Kidney glomerular epithelial cell (primary cell): ENCODE results near the gene FXR1.
"Not testable (repeated sequence)": the region's sequence is repeated elsewhere in the genome, so short reads cannot be mapped to it uniquely, and the experiment has no call there.

Experiments used
- DNase-seq: peaks from one replicate; lab custom pipeline; 2025; lab: John Stamatoyannopoulos, UW

Gene FXR1

DNA sequence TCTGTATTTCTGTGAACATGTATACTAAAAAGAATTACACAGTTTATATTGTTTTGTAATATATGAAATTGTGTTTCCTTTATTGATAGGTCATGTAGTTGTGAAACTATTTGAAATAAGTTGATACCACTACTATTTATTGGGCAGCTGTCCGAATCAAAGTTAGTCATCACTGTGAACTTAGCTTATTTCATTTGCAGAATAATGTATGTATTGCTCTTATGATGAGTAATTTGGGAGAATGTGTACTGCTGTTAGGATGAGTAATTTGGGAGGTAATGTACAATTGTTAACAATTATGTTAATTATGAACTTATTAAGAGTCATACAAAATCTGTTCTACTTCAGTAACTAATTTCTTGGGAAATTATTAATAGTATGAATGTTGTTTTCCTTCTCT, 22.2 kb downstream of the FXR1 start:
- no peak for DNase-seq

DNA sequence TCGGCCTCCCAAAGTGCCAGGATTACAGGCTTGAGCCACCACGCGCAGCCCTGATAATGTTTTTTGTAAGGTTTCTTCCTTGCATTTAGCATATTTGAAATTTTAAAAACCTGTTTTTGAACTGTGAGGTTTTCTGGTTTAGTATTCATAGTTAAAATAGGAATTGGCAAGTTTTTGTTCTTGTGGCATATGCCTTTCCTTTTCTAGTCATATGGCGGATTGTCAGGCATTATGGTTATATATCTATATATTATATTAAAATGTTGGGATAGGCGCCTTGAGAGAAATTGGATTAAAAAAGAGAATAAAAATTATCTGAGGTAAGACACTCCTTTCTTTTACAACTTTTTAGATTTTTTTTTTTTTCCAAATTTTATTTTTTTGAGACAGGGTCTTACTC, 28.4 kb downstream of the FXR1 start:
- no peak for DNase-seq

DNA sequence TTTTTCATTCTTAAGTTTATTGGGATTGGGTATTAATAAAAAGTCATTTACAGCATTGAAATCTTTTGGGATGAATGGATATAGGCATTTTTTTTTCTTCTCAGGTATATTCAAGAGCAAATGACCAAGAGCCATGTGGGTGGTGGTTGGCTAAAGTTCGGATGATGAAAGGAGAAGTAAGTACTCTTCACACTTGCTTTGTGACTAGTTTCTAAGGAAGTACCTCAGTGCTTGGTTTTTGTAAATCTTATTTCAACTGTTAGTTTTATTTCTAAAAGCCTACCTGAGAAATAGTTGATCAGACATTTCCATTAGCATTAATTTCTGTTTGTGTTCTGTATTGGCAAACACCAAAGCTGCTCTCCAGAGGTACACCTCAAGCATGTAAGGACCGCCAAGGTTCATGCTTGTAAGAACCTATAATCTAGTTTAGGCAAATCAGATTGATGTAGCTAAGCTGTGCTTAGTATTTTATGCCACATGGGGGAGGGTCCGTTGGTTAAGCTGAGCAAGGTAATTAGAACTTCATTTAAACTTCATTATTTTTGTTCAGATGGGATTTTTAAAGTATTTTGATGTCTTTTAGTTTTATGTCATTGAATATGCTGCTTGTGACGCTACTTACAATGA, 35.4 kb downstream of the FXR1 start:
- no peak for DNase-seq

DNA sequence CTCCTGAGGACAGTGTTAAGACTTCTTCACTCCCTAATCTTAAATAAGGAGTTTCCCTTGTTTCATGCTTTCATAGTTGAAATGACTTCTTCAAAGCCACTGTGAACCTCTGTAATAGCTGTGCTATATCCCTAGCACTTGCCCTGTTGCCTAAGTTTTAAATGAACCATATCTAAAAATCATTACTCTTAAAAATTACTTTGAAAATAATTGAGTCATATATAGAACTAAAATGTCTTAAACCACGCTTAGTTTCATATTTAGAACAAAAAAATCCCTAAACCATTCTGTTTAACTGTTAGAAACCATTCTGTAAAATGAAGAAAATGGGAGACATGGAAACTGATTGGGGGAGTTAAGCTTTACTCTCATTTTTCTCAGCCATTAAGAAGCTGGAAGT, 47.2 kb downstream of the FXR1 start:
- DNase-seq = no peak

DNA sequence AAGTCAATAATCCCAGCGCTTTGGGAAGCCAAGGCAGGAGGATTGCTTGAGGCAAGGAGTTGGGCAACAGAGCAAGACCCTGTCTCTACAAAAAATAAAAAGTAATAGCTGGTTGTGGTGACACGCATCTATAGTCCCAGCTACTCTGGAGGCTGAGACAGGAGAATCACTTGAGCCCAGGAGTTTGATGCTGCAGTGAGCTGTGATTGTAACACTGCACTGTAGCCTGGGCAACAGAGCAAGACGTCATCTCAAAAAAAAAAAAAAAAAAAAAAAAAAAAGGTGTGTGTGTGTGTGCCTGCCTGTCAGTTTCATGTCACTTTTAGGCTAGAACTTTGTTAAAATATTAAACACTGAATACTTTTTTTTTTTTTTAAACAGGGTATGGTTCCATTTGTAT, 48.6 kb downstream of the FXR1 start:
- no peak for DNase-seq

DNA sequence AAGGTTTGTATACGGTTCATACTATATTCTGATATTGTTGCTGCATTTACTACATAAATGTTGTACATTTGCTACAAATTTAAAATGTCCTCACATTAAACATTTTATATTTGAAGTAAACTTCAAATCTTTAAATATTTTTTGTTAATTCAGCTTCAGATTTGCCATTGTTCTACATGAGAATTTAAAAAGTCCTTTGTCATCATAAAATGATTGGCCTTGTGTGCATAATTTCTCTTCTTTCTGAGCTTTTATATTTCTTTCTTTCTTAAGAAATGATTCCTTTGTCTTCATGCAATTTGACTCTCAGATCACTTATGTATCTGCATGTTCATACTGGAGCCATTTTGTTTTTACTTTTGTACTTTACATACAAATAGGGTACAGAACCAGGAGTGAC, 49.1 kb downstream of the FXR1 start:
- DNase-seq = no peak

DNA sequence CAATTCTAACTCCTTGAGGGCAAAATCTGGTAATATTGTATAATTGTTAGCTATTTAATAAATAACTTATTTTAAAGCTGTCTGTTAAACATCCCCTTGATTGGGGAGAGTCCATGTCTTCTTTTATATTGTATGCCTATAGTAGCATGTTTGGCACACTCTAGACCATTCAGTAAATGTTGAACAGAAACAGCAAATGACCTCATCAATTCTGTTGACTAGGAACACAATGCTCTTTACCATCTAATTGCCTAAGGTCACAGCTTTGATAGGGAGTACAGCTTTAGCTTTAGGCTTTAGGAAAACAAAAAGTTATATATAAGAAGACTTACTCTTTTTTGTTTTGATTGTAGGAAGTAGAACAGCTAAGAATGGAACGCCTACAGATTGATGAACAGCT, 50.1 kb downstream of the FXR1 start:
- no peak for DNase-seq

DNA sequence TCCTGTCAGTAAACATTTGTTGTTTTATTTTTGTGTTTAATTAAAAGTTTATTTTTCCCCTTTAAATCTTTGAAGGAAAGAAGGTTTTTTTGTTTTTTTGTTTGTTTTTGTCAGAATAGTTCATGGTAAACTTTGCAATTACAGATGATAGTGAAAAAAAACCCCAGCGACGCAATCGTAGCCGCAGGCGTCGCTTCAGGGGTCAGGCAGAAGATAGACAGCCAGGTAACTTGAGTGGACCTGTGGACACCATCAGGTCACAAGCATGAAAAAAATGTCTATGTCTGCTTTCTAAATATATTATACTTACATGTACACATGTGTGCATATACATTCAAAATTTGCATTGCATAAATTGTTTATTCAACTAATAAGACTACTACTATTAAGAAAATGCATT, 58.5 kb downstream of the FXR1 start:
- no peak for DNase-seq

DNA sequence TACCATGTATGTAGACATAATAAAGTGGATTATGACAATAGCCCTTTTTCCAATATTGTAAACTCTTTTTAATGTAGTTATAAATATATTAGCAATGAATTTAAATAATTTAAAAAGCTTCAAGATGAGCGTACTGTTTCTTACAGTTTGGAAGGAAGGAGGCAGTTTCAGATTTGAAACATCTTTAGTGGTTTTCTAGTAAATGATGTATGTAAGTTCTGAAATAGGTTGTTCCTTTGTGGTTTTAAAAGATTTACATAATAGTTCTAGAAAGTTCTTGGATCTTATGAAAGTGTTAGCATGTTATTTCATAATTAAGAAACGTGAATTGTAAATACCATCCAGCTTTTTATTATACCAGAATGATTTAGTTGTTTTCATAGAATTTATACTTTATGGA, 61.1 kb downstream of the FXR1 start:
- no peak for DNase-seq

DNA sequence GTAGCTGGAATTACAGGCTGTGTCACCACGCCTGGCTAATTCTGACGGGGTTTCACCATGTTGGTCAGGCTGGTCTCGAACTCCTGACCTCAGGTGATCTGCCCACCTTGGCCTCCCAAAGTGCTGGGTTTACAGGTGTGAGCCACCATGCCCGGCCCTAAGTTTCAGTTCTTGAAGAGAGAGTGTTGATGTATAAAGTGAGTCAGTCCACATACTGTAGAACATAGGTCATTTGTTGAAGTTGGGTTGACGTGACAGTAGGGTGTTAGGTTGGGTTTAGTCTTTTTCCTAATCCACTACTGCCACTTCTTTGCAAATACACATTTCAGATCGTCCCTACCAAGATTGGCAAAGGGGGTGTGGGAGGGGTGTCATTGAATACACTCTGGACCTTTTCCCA, 61.8 kb downstream of the FXR1 start:
- DNase-seq = no peak

DNA sequence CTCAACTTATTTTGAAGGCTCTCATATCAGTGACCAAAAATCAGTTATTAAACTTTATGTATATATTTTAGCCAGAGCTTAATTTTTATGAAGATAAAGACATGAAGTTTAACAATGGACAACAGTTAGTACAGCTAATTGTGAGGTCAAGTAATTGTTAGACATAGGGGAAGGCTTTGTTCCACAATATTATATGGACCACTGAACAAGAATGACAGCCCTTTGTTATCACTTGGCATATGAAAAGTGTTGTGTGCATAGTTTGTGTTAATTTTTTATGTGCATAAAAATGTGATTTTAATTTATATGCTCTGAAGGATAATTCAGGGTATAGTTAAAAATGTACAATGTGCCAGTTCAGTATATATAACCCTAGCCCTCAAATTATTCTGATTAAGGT, 65.0 kb downstream of the FXR1 start:
- no peak for DNase-seq

DNA sequence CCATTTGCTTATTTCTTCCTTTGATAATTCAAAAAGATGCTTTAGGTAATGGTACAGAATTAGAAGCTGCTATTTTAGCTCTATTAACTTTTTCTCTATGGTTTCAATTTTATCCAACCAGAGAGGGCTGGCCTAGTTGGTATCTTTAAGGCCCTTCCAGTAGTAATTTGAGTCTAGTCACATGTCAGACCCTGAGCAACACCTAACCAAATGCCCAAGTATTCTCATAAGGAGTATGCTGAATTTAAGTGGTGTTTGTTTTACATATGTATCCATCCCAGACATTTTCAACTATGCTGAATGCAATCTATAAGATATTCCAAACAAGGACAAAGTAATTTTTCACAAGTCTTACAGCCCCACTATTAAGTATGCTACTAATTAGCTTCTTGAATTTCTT, 67.5 kb downstream of the FXR1 start:
- DNase-seq = no peak

DNA sequence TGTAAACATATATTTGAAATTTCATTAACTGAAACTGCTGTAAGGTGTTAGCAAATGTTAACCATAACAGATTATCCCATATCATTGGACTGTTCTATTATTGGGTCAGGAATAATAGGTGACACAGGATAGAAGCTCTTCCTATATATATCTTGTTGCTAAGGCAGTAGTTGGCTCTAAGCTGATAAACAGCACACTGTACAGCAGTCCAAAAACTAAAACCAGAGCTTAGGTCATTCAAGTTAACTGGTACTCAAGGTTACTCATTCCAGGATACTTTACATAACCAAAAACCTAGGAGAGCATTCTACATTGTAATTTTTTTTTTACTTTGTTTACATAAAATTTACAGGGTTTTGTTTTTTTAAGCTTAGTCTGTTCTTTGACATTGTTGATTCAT, 68.1 kb downstream of the FXR1 start:
- DNase-seq = no peak

DNA sequence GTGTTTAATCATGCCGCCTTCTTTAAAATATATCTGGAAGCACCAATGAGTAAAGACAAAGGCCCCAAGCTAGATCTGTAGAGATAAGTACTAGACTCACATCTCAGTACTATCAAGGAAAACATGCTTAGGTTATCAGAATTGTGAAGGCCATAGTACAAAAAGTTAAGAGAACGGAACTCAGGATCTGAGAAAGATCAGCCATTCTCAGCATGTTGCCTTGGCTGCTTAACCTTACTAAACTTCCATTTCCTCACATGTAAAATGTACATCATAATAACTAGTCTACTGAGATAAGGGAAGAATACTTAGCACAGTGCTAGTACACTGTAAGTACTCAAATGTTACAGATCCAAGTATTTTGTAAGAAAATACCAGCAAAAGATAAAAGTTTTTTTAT, 69.4 kb downstream of the FXR1 start:
- DNase-seq = no peak

DNA sequence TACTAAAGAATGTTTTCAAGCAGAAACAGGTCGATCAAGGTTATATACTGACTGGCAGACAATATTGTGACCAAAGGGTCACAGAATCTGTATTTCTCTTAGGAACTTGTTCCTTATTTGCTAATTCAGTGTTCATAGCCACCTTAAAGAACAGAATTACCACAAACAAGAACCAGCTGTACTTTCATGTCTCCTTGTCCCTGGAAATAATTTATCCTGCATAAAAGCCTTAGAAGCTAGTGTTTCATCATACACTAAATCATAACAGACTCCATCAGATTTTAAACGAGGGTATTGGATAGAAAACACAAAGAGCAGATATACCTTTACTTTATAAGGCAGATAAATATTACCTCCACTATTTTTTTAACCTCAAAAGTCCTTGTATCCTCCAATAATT, 70.7 kb downstream of the FXR1 start:
- DNase-seq = no peak

DNA sequence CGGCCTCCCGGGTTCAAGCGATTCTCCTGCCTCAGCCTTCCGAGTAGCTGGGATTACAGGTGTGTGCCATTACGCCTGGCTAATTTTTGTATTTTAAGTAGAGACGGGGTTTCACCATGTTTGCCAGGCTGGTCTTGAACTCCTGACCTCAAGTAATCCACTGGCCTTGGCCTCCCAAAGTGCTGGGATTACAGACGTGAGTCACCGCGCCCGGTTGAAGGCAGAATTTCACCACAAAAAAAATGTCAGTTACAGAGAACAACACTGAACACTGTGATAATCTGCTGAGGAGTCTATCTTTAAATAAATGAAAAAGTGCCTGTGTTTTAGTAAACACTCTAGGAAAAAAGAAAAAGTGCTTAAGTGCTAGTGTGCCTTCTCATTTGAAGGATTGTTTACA, 73.9 kb downstream of the FXR1 start:
- not testable (repeated sequence) for DNase-seq

DNA sequence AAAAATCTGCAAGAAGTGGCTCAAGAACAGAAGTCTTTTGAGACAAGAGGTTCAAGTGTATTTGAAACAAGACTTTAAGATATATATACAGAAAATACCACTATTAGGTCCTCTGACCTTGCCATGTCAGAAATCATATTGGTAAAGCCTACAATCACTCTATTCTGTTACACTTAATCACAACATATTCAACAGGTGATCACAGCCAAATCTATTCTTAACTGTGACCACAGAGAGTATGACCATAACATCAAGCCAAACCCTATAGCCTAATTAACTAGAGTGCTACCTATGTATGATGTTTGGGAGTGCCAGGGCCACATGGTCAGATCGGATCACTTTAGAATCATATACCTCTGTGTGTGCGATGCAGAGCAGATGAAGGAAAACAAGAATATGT, 74.9 kb downstream of the FXR1 start:
- DNase-seq = no peak

DNA sequence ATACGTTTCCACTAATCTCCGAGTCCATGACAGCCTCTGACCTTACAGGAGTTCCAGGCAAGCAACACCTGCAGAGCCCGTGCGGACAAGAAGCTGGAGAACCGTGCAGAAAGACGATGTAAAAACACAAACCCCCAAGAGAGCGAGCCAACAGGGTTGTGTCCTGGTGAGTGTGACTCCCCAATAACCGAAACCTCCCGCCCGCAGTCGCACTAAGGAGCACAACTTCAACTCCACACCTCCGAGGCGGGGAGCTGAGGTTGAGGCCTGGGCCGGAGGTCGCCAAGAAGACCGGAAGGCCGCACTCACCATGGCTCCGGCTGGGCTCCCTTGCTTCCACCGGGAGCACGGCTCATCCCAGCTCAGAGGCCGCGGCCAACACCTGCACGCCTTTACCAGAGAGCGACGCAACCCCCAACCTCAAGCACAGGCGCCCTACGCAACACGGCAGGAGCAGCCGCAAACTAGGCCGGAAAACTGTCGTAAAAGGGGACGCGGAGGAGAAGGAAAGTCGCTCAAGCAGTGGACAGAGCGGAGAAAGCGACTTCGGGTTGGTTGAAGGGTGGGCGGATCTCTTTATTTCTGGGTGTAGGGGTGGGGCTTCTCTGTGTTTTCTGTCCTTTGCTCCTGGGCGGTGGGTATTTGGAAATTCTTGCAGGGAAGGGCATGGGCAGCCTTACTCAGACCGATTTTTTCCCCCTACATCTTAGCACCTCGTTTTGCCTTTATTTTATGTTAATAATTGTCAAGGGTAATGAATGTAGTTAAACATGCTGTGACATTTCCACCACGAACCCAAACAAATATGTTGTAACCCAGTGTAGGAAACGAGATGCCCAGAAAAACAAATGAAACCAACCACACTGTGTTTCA, 77.1 kb downstream of the FXR1 start, which contains the start of gene DNAJC19:
Gene DNAJC19, minus strand, starts transcription at position 446 of the 873 bp plus-strand sequence. Its CDS starts 134 bp downstream, at position 312.
- DNase-seq = peak; percentile 97

DNA sequence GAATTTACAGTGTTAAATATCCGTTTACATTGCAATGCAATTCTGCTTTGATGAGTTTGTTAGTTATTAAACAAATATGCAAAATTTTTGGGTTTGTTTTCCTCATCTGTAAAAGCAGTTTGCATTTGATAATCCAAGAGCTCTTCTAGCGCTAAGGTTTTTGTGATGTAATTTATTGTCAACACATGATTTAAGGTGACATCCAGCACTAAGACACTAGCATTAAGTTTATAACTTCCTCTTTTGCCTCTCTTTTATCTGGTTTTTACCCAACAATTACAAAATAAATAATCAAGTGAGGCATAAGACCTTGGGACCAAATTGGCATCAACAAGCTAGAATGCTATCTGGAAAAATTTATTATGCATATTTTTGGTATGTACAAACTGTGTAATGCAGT, 78.0 kb downstream of the FXR1 start:
- DNase-seq = no peak

DNA sequence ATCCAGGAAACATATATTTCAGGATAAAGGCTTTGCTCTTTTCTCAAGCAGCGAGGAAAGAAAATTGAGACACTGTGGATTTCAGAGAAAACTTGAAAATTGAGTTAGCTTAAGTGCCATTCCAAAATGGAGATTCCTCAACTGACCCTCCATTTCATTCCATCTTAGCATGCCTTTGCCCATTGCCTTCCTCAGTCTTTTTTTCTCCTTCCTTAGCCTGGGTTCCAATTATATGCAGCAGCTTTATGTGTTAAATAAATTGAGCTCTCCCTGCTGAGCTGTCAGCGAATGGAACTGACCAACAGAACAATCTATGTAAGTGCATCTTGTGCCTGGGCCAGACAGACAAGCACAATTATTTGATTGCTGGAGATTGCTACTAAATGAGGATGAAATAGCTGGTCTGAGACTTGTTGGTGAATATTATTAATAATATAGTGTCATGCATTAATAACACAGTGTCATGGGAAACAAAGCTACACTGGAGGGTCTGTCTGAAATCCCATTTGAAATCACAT, 84.0 kb downstream of the FXR1 start:
- DNase-seq = no peak

DNA sequence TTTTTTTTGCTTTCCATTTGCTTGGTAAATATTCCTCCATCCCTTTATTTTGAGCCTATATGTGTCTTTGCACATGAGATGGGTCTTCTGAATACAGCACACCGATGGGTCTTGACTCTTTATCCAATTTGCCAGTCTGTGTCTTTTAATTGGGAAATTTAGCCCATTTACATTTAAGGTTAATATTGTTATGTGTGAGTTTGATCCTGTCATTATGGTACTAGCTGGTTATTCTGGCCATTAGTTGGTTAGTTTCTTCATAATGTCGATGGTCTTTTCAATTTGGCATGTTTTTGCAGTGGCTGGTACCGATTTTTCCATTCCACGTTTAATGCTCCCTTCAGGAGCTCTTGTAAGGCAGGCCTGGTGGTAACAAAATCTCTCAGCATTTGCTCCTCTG, 89.9 kb downstream of the FXR1 start:
- not testable (repeated sequence) for DNase-seq

DNA sequence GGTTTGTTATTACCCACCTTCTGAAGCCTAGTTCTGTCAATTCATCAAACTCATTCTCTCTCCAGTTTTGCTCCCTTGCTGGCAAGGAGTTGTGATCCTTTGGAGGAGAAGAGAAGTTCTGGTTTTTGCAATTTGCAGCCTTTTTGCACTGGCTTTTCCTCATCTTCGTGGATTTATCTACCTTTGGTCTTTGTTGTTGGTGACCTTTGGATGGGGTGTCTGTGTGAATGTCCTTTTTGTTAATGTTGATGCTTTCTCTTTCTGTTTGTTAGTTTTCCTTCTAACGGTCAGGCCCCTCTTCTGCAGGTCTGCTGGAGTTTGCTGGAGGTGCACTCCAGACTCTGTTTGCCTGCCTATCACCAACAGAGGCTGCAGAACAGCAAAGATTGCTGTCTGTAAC, 91.0 kb downstream of the FXR1 start:
- DNase-seq = not testable (repeated sequence)

DNA sequence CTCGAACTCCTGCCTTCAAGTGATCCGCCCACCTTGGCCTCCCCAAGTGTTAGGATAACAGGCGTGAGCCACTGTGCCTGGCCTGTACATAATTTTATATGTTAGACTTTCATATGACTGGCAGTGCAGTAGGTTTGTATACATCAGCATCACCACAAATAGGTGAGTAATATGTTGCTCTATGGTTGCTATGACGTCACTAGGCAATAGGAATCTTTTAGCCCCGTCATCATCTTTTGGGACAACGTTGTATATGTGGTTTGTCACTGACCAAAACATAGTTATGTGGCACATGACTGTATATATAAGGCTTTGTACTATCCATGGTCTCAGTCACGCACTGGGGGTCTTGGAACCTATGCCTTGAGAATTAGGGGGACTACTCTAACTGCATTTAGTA, 94.1 kb downstream of the FXR1 start:
- no peak for DNase-seq
